HG02798 (cell line): ENCODE data around the gene ULK3.
A peak's percentile ranks its signal among the peaks of the same experiment; 100 is the strongest.

Source experiments
- ATAC-seq: cut with Tn5 transposase; IDR thresholded peaks from one replicate; pipeline ENCODE4 v1.9.1; 2021; ENCODE audit warnings: mild to moderate bottlenecking; ENCODE audit not compliant: unreplicated experiment, poor library complexity

Gene ULK3

DNA sequence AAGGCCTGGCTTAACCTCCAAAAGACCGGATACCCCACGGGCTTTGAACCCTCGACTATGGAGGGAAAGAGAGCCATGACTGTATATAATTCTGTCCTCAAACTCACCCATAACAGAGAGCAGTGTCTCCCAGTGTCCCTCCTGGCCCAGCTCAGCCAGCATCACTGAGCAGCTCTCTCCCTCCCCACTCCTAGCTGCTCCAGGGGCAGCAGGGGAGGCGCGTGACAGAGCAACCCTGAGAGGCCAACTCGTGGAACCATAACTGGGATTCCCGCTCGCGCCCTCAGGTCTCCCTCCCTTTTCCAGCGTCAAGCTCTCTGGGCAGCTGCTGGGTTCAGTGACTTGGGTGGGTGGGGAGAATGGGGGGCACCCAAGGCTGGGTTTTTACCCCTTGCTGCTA is 17.1 kb downstream of the ULK3 start:
- no peak for ATAC-seq

DNA sequence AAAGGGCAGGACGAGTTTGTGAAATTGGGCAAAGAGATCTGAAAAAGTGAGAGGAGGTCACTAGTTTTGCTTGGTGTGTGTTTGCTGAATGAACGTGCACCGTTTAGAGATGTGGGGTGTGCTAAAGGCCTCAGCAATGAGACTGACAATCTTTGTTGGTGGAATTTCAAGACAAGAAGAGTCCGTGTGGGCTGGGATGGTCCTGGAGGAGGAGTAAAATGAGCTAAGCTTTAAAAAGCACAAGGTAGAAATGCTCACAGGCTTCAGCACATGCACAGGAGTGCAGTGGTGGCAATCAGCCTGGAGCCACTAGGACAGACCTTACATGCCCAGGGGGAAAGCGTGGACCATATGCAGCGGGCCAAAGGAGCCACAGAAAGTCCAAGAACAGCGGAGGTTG is 18.0 kb downstream of the ULK3 start:
- no peak for ATAC-seq

DNA sequence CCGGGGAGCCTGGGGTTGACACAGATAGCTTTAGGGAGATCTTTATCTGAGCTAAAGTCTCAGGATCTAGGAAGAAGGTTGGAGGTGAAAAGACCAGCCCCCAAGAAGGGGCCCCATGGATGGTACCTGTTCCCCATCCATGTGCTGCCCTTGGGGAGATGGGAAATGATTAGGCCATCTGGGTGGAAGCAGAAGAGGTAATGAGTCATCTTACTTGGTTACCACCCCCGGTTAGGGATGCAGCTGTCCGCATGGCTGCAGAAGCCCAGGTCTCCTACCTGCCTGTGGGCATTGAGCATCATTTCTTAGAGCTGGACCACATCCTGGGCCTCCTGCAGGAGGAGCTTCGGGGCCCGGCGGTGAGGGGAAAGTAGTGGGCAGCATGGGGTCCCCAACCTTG is 19.6 kb downstream of the ULK3 start:
- ATAC-seq, result no peak

DNA sequence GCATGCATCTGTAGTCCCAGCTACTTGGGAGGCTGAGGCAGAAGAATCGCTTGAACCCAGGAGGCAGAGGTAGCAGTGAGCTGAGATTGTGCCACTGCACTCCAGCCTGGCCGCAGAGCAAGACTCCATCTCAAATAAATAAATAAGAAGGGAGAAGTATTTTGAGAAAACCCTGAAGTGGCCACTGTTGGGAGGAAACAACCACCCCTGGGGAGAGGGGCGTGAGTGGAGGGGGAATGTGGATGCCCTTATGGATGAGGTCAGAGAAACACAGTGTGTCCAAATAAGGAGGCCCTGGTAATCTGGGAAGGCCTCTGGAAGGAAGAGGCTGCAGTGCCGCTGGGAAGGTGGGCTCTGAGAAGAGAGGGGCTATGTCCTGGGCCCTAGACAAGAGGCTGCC is 20.7 kb downstream of the ULK3 start:
- ATAC-seq, result no peak

DNA sequence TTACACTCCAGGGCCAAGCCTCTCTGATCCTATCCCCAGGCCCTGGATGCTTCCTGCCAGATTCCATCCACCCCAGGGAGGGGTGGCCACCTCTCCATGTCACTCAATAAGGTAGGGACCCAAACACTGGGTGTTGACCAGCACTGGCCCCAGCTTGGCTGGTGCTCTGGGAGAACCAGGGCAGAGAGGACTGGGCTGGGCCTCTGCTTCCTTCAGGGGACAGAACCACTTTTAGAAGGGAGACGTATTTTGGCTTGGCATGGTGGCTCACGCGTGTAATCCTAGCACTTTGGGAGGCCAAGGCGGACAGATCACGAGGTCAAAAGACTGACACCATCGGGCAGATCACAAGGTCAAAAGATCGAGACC is 21.2 kb downstream of the ULK3 start:
- no peak for ATAC-seq

DNA sequence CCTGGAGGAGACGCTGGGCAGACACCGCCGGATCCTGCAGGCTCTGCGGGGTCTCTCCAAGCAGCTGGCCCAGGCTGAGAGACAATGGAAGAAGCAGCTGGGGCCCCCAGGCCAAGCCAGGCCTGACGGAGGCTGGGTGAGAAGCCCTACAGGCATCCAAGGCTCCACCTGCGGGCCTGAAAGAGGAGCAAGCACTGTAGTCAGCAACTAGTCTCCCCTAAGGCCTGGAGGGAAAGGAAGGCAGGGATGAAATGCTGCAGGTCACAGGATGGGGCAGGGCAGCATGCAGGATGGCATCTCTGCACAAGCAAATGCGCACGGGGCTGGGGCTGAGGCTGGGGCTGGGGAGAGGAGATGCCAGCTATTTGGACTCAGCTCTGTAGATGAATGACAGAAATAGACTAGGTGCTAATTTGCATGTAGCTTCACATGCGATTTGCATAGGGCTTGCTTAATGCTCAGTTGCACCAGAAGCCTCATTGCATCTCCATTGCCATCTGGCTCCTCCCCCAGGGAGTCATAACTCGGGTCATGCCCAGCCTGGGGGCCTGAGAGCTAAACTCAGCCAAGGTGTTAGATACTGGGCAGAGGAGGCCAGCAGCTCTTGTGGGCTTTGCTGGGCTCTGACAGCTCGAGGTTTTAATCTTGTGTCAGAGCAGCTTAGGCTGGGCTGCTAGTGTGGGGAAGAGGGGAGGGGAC is 21.7 kb downstream of the ULK3 start:
- ATAC-seq, result peak; percentile 65

DNA sequence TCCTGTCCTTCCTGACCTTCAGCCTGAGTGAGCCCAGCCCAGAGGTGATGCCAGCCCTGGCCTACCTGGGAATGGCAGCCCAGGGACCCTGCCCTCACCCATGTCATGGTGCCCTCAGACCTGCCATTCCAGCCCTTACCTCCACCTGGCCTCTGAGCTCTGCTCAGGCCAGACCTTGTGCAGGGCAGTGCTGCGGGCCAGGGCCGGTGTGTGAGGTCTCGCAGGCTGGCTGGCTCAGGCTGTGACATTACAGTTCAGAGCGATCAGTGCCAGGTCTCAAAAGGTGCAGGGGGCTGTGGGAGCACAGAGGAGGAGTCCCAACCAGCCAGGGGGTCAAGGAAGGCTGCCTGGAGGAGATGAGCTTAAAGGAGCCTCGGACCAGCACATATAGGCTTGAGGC is 22.9 kb downstream of the ULK3 start:
- ATAC-seq, result no peak

DNA sequence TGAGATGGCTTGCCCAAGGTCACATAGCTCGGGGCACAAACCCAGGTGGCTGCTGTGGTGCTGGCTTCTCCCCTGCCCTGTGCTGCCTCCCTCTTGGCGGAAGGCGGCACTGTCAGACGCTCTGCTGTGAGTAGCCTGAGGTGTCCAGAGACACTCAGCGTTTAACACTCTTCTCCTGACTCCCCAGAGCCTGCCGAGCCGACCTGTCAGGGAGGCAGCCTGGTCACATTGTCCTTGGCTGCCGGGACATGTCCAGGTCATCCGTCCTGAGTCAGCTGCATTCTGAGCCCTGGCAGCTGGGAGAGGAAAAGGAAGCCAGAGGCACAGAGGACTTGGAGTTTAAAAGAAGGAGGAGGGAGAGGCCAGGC is 25.6 kb downstream of the ULK3 start:
- no peak for ATAC-seq

DNA sequence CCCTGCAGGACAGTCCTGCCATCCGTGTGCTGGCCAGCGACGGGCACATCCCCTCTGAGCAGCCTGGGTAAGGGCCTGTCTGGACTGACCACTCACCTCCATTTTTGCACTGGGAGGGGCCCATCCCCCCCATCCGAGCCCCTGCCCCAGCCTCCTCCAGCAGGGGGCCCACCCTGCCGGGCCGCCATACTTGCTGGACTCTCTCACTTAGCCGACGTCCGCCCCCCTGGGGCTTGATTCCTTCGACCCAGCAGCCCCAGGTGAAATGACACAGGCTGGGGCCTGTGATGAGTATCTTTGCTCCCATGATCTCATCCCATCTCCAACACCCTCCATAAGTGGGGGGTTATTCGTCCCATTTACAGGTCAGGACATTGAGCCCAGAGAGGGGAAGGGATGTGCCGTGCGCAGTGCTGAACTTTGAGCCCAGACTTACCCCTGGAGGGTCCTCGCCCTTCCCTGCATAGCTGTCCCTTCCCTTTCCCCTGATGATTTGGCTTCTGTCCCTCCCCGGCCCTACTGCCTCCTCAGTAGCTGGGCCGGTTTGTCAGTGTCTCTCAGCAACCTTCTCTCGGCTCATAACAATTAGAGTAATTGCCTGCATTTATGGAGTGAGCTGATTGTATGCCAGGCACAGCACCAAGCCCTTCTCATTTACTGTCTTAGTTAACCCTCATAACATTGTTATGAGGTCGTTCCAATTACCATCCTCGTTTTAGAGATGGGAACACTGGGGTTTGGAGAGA is 26.2 kb downstream of the ULK3 start:
- no peak for ATAC-seq

DNA sequence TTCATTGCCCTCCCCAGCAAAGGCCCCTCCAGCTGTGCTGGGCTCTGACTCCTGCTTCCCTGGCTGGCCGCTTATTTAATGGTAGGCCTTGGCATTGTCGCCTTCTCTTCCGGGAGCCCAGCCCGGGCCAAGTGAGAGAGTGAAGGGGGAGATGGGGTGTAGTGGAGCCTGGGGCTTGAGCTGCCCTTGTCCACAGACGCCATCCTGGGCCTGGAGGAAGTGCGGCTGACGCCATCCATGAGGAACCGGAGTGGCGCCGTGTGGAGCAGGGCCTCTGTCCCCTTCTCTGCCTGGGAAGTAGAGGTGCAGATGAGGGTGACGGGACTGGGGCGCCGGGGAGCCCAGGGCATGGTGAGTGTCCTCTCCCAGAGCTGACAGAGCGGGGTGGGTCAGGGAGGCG is 27.0 kb downstream of the ULK3 start:
- no peak for ATAC-seq

DNA sequence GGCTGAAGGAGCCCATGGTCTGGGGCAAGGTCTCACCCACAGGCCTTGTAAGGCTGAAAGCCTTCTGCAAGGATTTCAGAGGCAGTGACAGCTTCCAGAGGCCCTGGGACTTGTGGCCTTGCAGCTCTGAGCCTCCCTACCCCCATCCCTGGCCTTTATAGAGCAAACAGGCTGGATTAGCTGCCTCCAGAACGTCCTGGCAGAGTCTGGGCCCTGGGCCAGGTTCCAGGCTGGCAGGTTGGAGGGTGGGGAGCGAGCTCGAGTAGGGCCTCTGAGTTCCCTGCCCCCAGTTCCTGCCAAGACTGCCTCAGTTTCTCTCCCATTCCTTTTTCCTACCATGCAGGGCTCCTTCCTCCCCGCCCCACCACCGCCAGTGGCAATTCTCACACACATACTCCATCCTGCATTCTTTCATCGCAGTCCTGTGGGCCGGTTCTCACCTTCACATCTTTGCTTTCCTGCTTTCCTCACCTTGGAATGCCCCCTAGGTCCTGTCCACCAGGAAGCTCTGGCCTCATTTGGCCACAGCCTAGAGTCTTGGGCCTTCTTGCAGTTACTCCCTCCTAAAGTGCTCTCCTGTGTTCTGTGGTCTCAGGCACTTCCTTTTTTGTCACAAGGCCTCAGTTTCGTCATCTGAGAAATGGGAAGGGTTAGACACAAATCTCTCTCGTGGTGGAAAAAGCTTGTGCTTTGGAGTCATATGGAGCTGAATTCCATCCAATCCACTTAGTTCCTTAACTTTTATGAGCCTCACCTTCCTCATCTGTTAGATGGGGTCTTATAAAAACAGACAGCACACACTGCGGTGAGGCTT is 27.6 kb downstream of the ULK3 start:
- ATAC-seq, result no peak

DNA sequence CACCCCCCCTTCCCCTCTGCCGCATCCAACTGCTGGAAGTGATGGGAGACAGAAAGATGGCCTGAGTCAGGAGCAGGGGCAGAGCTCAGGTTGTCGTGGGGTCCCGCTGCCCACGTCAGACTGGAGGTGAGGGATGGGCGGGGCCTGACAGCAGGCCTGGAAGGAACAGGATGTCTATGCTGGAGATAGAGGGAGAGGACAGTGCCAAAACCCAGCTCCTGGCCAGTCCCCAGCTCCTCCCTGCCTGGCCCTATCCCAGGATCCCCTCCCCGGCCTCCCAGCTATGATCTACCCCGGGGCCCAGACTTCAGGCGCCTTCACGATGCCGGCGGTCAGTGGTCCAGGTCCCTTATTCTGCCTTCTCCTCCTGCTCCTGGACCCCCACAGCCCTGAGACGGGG is 30.4 kb downstream of the ULK3 start, which contains the start of gene LMAN1L:
TSS of gene LMAN1L (plus strand) at position 303 of the 400 bp plus-strand sequence. CDS start at position 323, 20 bp downstream.
- no peak for ATAC-seq

DNA sequence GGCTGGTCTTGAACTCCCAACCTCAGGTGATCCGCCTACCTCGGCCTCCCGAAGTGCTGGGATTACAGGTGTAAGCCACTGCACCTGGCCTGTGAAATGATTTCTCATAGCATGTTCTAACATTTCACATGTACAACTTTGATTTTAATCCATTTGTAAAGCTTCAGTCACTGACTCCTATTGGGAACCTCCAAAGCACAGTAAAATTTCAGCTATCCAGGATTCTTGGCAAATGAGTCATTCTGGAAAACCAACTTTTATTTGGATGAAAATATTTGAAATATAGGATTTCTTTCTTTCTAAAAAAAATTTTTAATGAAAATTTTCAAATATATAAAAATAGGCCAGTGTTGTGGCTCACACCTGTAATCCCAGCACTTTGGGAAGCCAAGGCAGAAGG is 33.0 kb downstream of the ULK3 start:
- ATAC-seq, result no peak

DNA sequence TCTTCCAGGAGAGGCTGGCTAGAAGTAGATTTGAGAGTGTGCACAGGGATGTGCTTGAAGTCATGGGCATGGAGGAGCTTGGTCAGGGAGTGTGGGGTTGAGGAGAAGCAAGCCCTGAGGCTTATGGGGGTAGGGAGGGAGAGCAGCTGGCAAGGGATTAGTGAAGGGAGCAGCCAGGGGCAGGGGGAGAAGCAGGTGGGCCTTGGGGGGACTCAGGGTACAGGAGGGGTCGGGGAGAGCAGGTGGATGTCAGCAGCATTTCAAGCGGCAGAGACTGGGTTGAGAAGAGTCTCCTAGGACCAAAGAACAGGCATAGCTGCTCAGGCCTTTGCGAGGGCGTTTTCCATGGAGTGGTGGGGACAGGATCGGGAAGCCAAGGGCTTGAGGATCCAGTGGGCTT is 33.7 kb downstream of the ULK3 start:
- no peak for ATAC-seq

DNA sequence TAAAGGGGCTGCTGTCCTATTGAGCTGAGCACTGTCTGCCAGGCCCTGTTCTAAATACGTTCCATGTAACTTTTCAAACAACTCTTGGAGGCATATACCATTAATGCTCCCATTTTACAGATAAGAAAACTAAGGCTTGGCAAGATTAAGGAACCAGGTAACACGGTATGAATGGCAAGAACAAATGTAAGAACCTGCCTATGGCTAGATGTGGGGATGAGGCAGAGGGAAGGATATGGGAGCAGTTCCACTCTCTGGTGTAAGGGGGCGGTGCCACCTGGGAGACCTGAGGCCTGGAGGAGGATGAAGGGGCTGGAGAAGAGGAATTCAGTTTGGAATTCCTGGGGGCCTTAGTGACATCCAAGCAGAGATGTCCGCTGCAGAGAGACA is 34.1 kb downstream of the ULK3 start:
- no peak for ATAC-seq

DNA sequence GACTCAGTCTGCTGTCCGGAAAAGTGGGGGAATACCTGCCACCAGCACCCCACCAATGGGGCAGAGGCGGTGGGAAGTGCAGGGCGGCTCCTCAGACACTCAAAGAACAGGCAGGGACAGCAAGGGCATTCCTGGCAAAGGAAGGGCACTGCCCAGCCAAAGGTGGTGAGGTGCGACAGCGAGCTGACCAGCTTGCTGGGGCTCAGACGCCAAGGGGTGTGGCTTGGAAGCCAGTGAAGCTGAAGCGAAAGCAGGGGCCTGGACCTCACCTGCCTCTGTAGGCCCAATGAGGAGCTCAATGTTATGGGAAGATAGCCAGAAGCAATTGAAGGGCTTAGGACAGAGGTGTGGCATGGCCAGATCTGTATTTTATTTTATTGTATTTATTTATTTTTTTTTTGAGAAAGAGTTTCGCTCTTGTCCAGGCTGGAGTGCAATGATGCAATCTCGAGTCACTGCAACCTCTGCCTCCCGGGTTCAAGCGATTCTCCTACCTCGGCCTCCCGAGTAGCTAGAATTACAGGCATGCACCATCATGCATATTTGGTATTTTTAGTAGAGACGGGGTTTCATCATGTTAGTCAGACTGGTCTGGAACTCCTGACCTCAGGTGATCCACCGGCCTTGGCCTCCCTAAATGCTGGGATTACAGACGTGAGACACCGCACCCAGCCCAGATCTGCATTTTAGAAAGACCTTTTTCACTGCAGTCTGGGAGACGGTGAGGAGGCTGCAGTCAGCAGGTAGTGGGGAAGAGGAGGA is 34.7 kb downstream of the ULK3 start:
- ATAC-seq, result no peak

DNA sequence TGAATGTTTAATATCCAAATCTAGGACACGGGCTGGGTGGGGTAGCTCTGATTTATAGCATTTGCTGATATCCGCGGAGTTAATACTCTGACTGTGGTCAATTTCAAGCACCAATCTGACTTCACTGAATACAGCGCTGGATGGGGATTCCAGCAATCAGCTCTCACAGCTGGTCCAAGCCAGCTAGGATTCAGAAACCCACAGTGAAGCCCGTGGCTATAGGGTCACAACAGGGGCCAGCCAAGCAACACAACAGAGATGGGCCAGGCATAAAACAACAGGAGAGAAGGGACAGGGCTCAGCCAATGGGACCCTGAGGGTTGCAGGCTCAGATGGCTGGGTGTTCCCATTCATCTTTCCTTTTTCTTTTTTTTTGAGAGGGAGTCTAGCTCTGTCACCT is 35.7 kb downstream of the ULK3 start:
- ATAC-seq, result no peak

DNA sequence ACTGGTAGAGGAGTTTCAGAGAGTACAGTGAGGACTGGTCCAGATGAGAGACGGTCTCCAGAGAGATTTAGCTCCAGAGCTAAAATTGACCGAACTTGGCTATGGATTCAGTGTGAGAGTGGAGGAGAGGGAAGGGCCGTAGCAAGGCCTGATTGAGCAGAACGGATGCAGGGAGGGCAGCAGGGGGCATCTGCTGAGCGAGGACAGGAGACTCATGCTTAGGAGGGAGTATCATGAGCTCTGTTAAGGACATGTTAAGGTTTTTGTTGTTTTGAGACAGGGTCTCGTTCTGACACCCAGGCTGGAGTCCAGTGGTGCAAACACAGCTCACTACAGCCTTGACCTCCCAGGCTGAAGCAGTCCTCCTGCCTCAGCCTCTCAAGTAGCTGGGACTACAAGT is 38.0 kb downstream of the ULK3 start:
- no peak for ATAC-seq

DNA sequence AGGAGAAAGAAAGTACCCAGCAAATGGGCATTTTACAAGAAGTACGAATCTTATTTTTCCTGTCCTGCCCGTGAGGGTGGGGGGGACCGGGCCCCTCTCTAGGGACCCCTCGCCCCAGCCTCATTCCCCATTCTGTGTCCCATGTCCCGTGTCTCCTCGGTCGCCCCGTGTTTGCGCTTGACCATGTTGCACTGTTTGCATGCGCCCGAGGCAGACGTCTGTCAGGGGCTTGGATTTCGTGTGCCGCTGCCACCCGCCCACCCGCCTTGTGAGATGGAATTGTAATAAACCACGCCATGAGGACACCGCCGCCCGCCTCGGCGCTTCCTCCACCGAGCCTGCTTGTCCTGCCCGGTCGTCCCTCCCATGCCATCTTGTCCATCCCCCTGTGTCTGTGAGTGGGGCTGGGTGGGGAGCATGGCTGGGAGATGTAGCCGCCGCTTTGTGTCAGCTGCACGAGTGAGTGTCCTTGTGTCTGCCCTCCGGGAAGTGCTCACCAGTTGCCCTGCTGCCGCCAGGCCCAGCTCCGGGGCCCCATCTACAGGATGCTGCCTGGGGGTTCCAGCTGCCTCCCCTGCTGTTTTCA is 40.0 kb downstream of the ULK3 start:
- no peak for ATAC-seq

DNA sequence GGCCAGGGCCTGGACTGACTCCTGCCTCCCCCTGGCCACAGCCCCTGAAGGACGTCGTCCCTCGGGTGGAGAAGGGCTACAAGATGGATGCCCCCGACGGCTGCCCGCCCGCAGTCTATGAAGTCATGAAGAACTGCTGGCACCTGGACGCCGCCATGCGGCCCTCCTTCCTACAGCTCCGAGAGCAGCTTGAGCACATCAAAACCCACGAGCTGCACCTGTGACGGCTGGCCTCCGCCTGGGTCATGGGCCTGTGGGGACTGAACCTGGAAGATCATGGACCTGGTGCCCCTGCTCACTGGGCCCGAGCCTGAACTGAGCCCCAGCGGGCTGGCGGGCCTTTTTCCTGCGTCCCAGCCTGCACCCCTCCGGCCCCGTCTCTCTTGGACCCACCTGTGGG is 40.7 kb downstream of the ULK3 start:
- ATAC-seq, result no peak
